AG09319 (cell line): Measurements from ENCODE around the gene MAEA.

ENCODE experiments used
- DNase-seq: peaks from one replicate; pipeline ENCODE4 v3.0.0-alpha.2; 2010; ENCODE audit warnings: low read depth; ENCODE audit errors: extremely low read depth
- CTCF ChIP-seq: IDR thresholded peaks from 2 replicates; pipeline ENCODE4 v1.5.1; 2011; ENCODE audit warnings: low read depth, mild to moderate bottlenecking, inconsistent platforms, low read length, moderate library complexity

The MAEA gene

DNA sequence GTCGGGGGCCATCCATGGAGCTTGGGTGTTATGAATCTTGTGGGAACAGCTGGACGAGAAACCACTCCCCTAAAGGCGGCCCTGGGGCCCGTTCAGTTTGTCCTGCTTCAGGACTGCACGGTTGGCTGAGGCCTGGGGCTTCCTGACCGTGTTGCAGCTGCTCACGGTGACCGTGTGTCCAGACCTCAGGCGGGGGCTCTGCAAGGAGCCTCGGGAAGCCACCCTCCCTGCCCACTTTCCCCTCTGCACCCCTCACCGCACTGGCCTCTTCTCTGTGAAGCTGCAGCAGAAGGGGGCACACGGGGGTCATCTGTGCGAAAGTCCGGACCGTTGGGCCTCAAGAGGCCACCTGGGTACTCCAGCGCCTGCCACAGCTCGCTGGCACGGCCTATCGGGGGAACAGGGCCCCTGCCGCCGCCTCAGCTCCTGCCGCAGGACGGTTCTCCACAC lies 86.7 kb downstream of the MAEA start:
- TF ChIP-seq CTCF = no peak
- no peak for DNase-seq

DNA sequence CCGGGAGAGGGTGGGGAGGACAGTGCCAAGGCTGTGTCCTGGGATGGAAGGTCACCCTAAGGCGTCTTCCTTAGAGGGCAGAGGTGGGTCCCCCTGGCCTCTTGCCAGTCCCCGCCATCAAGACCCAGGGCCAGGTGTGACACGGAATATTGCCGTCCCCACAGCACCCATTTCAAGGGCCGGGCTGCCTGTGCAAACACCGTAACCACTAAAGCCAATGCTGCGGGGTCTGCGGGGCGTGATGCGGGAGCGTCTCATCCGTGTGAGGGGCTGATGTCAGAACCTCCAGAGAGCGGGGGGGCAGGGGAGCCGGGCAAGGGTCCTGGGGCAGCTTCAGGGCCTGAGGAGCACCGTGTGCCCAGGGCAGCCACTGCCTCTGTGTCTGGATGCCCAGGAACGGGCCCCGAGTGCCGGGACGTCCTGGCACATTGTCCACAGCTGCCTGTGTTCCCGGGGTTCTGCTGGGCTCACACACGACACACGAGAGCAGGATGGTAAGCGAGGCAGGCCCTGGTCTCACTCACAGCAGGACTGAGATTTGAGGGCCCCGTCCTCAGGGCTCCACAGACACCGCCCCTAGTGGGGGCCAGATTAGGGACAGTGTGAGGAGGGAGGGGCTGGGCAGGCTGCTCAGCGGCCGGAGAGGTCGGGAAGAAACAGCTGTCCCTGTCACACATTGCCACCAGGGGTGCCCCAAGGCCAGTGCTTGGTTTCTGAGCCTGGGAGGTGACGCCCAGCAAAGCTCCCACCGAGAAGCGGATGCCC lies 87.3 kb downstream of the MAEA start:
- no peak for DNase-seq
- no peak for TF ChIP-seq CTCF

- DNase-seq = no peak
Observed at GRCh38 chr4:1377606-1378261, 88.0 kb downstream of the MAEA start.

GRCh38 chr4:1378559-1379231 lies 89.0 kb downstream of the MAEA start:
- DNase-seq = no peak
- no peak for TF ChIP-seq CTCF

More at GRCh38 chr4:1377606-1378261, 88.0 kb downstream of the MAEA start:
- no peak for TF ChIP-seq CTCF

- TF ChIP-seq CTCF = no peak
- no peak for DNase-seq
Observed at GRCh38 chr4:1379351-1379781, 89.7 kb downstream of the MAEA start.

DNA sequence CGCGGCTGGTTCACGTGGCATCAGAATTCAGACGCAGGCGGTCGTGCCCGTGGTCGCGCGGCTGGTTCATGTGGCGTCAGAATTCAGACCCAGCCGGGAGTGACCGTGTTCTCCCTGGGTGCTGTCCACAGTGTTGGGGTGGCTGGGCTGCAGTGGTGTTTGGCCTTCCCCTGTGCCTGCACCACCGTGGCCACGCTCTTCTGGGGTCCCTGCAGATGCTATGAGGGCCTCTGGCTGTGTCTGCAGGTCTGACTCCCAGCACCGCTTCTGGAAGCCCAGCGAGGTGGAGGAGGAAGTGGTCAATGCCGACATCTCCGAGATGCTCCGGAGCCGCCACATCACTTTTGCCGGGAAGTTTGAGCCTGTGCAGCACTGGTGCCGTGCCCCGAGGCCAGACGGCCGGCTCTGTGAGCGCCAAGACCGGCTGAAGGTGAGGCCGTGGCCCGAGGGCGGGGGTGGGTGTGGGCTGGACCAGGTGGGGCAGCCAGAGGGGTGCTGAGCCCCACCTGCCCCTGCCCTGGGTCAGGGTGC lies 90.2 kb downstream of the MAEA start:
- TF ChIP-seq CTCF = no peak
- DNase-seq = no peak
